AG04449 (cell line): ENCODE results near the gene POLR2E.

Experiments
- CTCF ChIA-PET: fragments of 350-600 bp; formaldehyde crosslinking; extraction: SDS; loops from one replicate; lab custom pipeline; 2021; ENCODE audit warnings: antibody characterized with exemption; lab: Yijun Ruan, JAX
- POLR2A ChIA-PET: fragments of 400-600, 350-600 bp; formaldehyde crosslinking; extraction: SDS; loops from one replicate; lab custom pipeline; 2020; ENCODE audit warnings: antibody characterized with exemption, inconsistent platforms; lab: Yijun Ruan, JAX
- DNase-seq: peaks from one replicate; pipeline ENCODE4 v3.0.0-alpha.2; 2010; ENCODE audit warnings: low read depth, low spot score
- H3K4me3 ChIP-seq: 2 replicates; pipeline ENCODE4 v1.5.1; 2011; ENCODE audit warnings: low read depth, mild to moderate bottlenecking, control low read depth, low read length
- CTCF ChIP-seq: IDR thresholded peaks from one replicate; pipeline ENCODE4 v1.5.1; 2011; ENCODE audit warnings: mild to moderate bottlenecking, moderate library complexity, low read length, control low read depth, inconsistent platforms; ENCODE audit not compliant: insufficient read depth; ENCODE audit errors: missing control alignments

The POLR2E gene

GRCh38 chr19:1072371-1073015 lies 22.7 kb downstream of the POLR2E start:
- CTCF ChIA-PET: interaction anchor here (0.8 to 1.2 kb wide), 2 partner anchors 10 to 16 kb away, joined by 3 read pairs; no protein-coding TSS in a partner anchor
- no peak overlapping the region for H3K4me3 ChIP-seq
- TF ChIP-seq CTCF: no peak
- no peak for DNase-seq
- POLR2A ChIA-PET: interaction anchor here (0.6 kb wide), 1 partner anchor 14 kb away, joined by 3 read pairs; no protein-coding TSS in a partner anchor

- ChIA-PET CTCF (interaction anchor here (0.8 to 1.1 kb wide), 2 partner anchors 13 to 14 kb away, joined by 3 to 5 read pairs; no protein-coding TSS in a partner anchor), POLR2A (no interaction called here)
- no peak overlapping the region for H3K4me3 ChIP-seq
- no peak for DNase-seq
- TF ChIP-seq CTCF: no peak
Observed at GRCh38 chr19:1070931-1071791, 24.0 kb downstream of the POLR2E start.

GRCh38 chr19:1070576-1070930 lies 24.6 kb downstream of the POLR2E start:
- H3K4me3 ChIP-seq: no peak overlapping the region
- CTCF ChIA-PET: interaction anchor here (1.1 kb wide), 1 partner anchor 13 kb away, joined by 5 read pairs; no protein-coding TSS in a partner anchor
- TF ChIP-seq CTCF: peak; percentile 14
- POLR2A ChIA-PET: no interaction called here
- DNase-seq: no peak

GRCh38 chr19:1069009-1069779 lies 26.0 kb downstream of the POLR2E start:
- no peak overlapping the region for H3K4me3 ChIP-seq
- POLR2A ChIA-PET: interaction anchor here (0.6 kb wide), 1 partner anchor 116 kb away, joined by 3 read pairs; no protein-coding TSS in a partner anchor
- no peak for DNase-seq
- no peak for TF ChIP-seq CTCF
- CTCF ChIA-PET: no interaction called here

GRCh38 chr19:1068009-1069001 lies 26.9 kb downstream of the POLR2E start:
- ChIA-PET CTCF (interaction anchor here (1.0 to 1.4 kb wide), 3 partner anchors 10 to 127 kb away, joined by 3 to 4 read pairs (median 4); no protein-coding TSS in a partner anchor), POLR2A (no interaction called here)
- TF ChIP-seq CTCF: no peak
- H3K4me3 ChIP-seq: no peak overlapping the region
- DNase-seq: no peak
